Activated B cell treated with CpG ODN at 0.5 μM for 24 hours (primary cell): ENCODE measurements around the gene SLC9C1. TPM values are rescaled to one million over a fixed set of nuclear protein-coding genes. Genes with fewer than 3 reads are reported as not detected.

Experiments used
- ATAC-seq: fragments of 200-7000 bp; cut with Tn5 transposase; one replicate; pipeline ENCODE4 v1.10.0; 2021; ENCODE audit warnings: low read depth, mild to moderate bottlenecking, moderate library complexity
- CTCF ChIA-PET: fragments of 350-600 bp; sonication (Branson Sonifier 250); formaldehyde crosslinking; loops from one replicate; lab custom pipeline; 2021; ENCODE audit warnings: antibody characterized with exemption; lab: Charles Lee
- POLR2A ChIA-PET: fragments of 350-600 bp; sonication (Branson Sonifier 250); formaldehyde crosslinking; loops from one replicate; lab custom pipeline; 2021; ENCODE audit warnings: antibody characterized with exemption; lab: Charles Lee
- DNase-seq: peaks from one replicate; pipeline ENCODE4 v3.0.0; 2022
- H3K27ac Mint-ChIP-seq: one replicate; pipeline ENCODE4 v1.8.0; 2020; ENCODE audit warnings: mixed read lengths
- H3K27me3 Mint-ChIP-seq: one replicate; pipeline ENCODE4 v1.8.0; 2021; ENCODE audit warnings: mixed read lengths
- H3K36me3 Mint-ChIP-seq: one replicate; pipeline ENCODE4 v1.8.0; 2021; ENCODE audit warnings: low read depth, mixed read lengths
- H3K4me1 Mint-ChIP-seq: one replicate; pipeline ENCODE4 v1.8.0; 2021; ENCODE audit warnings: mixed read lengths
- H3K4me3 Mint-ChIP-seq: one replicate; pipeline ENCODE4 v1.8.0; 2020; ENCODE audit warnings: mild to moderate bottlenecking, mixed read lengths
- H3K9me3 Mint-ChIP-seq: one replicate; pipeline ENCODE4 v1.8.0; 2020; ENCODE audit warnings: mixed read lengths
- CTCF ChIP-seq: fragments of 200-600 bp; IDR thresholded peaks from one replicate; pipeline ENCODE4 v1.8.0; 2022; ENCODE audit warnings: antibody characterized with exemption, mild to moderate bottlenecking
- intact Hi-C: fragments of 100-400 bp; cut with micrococcal nuclease; formaldehyde crosslinking; loops from one replicate; pipeline ENCODE4 v1.15.1; 2024
- total RNA-seq: library from RNA; stranded (reverse); gene quantifications from 2 replicates; pipeline ENCODE4 v1.2.3, GENCODE V29; 2022

The SLC9C1 gene
- total RNA-seq, 1 donor from 2014 or later: 0.58 TPM

GRCh38 chr3:112109322-112109721 is 184.7 kb downstream of the SLC9C1 start:
- POLR2A ChIA-PET: no interaction called here
- no peak overlapping the region for H3K4me3 Mint-ChIP-seq
- H3K36me3 Mint-ChIP-seq: no peaks in the 10 kb centered on the region

DNA sequence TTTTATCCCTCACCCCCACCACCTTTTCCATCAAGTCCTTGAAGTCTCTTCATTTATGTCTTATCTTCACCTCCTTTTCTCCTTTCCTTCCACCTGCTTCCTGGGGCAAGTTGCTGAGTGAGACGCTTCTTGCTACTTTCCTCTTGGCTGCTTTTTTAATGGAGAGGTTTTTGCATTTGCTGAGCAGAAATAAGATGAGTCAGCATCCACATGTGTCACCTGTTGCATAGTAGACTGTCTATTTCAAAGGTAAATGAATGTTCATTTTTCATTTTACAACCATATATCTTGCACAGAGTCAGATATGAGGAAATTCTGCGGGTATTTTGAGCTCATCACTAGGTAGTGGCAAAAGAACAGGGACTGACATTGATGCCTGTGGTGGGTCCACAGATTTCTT is 189.2 kb downstream of the SLC9C1 start:
- DNase-seq: no peak
- Mint-ChIP-seq H3K36me3 (no peaks in the 10 kb centered on the region), H3K27me3 (no peaks in the 10 kb centered on the region), H3K4me1 (no peaks in the 10 kb centered on the region), H3K4me3 (no peak overlapping the region), H3K27ac (no peak overlapping the region), H3K9me3 (peaks cover 2% of the 10 kb centered on the region)
- no peak for TF ChIP-seq CTCF
- CTCF ChIA-PET: no interaction called here
- intact Hi-C loops: no loop called here
- POLR2A ChIA-PET: no interaction called here
- no peak for ATAC-seq

More at GRCh38 chr3:112109322-112109721, 184.7 kb downstream of the SLC9C1 start:
- H3K27ac Mint-ChIP-seq: no peak overlapping the region
- intact Hi-C loops: no loop called here
- H3K4me1 Mint-ChIP-seq: peaks cover 27% of the 10 kb centered on the region
- ATAC-seq (no peak), DNase-seq (no peak)
- no peak for TF ChIP-seq CTCF
- no peaks in the 10 kb centered on the region for H3K27me3 Mint-ChIP-seq
- no peaks in the 10 kb centered on the region for H3K9me3 Mint-ChIP-seq
- CTCF ChIA-PET: interaction anchor here (0.9 to 4.2 kb wide), 3 partner anchors 29 to 422 kb away, joined by 4 to 64 read pairs (median 20); no protein-coding TSS in a partner anchor

GRCh38 chr3:112101916-112102315 is 192.1 kb downstream of the SLC9C1 start:
- H3K27me3 Mint-ChIP-seq: no peaks in the 10 kb centered on the region
- peaks cover 11% of the 10 kb centered on the region for H3K4me1 Mint-ChIP-seq
- intact Hi-C loops: no loop called here
- peaks cover 5% of the 10 kb centered on the region for H3K9me3 Mint-ChIP-seq
- H3K27ac Mint-ChIP-seq: no peak overlapping the region
- POLR2A ChIA-PET: no interaction called here
- TF ChIP-seq CTCF: no peak
- ATAC-seq (no peak), DNase-seq (no peak)
- H3K36me3 Mint-ChIP-seq: no peaks in the 10 kb centered on the region
- CTCF ChIA-PET: no interaction called here
- no peak overlapping the region for H3K4me3 Mint-ChIP-seq

DNA sequence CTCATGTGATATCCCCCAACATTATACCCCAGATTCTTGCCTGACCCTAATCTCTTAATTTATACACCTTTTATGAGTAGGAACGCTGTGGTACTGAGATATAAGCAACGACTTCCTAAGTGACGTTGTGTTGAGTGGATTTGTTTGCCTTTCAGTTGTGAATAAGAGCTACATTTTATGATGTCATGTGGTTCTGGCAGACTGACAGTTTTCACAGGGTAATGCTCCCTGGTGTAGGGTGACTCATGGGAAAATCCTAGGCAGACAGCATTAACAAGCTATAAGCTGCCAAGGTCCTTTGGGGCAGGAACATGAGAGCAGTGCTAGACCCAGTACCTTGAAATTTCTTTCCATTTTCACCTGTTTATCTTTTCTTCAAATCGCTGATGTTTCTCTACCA is 196.6 kb downstream of the SLC9C1 start:
- intact Hi-C loops: no loop called here
- peaks cover 5% of the 10 kb centered on the region for H3K9me3 Mint-ChIP-seq
- POLR2A ChIA-PET: interaction anchor here (1.2 kb wide), 1 partner anchor 14 kb away, joined by 3 read pairs; no protein-coding TSS in a partner anchor
- no peak for TF ChIP-seq CTCF
- no peak overlapping the region for H3K4me3 Mint-ChIP-seq
- DNase-seq (no peak), ATAC-seq (peak; percentile 93)
- H3K27ac Mint-ChIP-seq: no peak overlapping the region
- no peaks in the 10 kb centered on the region for H3K36me3 Mint-ChIP-seq
- CTCF ChIA-PET: interaction anchor here (1.8 kb wide), 1 partner anchor 14 kb away, joined by 6 read pairs; no protein-coding TSS in a partner anchor
- H3K27me3 Mint-ChIP-seq: no peaks in the 10 kb centered on the region
- peaks cover 23% of the 10 kb centered on the region for H3K4me1 Mint-ChIP-seq

- no peaks in the 10 kb centered on the region for H3K36me3 Mint-ChIP-seq
- intact Hi-C loops: no loop called here
- no peak overlapping the region for H3K4me3 Mint-ChIP-seq
- peaks cover 29% of the 10 kb centered on the region for H3K4me1 Mint-ChIP-seq
- ChIA-PET CTCF (no interaction called here), POLR2A (no interaction called here)
- no peak for TF ChIP-seq CTCF
- no peaks in the 10 kb centered on the region for H3K27me3 Mint-ChIP-seq
- no peak for ATAC-seq
- H3K9me3 Mint-ChIP-seq: peaks cover 5% of the 10 kb centered on the region
- H3K27ac Mint-ChIP-seq: no peak overlapping the region
- no peak for DNase-seq
Observed at GRCh38 chr3:112096176-112096575, 197.8 kb downstream of the SLC9C1 start.
